Right lobe of liver (tissue), 6 donors: ENCODE measurements around the gene MRPL18. TPM values are rescaled to one million over a fixed set of nuclear protein-coding genes. Genes with fewer than 3 reads are reported as not detected.

Experiments
- ATAC-seq, 4 donors: fragments of 200-7000 bp; cut with Tn5 transposase; one replicate each; pipeline ENCODE4 v1.9.1; 2020; ENCODE audit warnings: mild to moderate bottlenecking in 4 of 4, moderate library complexity in 4 of 4
- DNase-seq, 3 donors: peaks; one replicate each; pipeline ENCODE4 v3.0.0-alpha.2; 2020
- H3K27ac ChIP-seq, 3 donors: fragments of 200-600 bp; one replicate each; pipeline ENCODE4 v1.8.0; 2022
- H3K27me3 ChIP-seq, 2 donors: fragments of 200-600 bp; one replicate each; pipeline ENCODE4 v1.8.0; 2022
- H3K36me3 ChIP-seq, 4 donors: fragments of 200-600 bp; sonication (generic) in 1 of 4; one replicate each; pipeline versions ENCODE4 v1.5.1 to v1.8.0; 2017 to 2022; ENCODE audit warnings: control low read depth in 1 of 4
- H3K4me1 ChIP-seq, 4 donors: fragments of 200-600 bp; sonication (generic) in 1 of 4; one replicate each; pipeline versions ENCODE4 v1.5.1 to v1.8.0; 2017 to 2022; ENCODE audit warnings: control low read depth in 1 of 4
- H3K4me3 ChIP-seq, 3 donors: fragments of 200-600 bp; one replicate each; pipeline ENCODE4 v1.8.0; 2022
- H3K9me3 ChIP-seq, 4 donors: fragments of 200-600 bp; sonication (generic) in 1 of 4; one replicate each; pipeline versions ENCODE4 v1.5.1 to v1.8.0; 2017 to 2022; ENCODE audit warnings: control low read depth in 1 of 4
- CTCF ChIP-seq, 4 donors: fragments of 200-600 bp in 3 of 4; fragments of 450-650 bp in 1 of 4; IDR thresholded peaks; one replicate each; pipeline versions ENCODE4 v1.5.1 to v1.8.0; 2016 to 2022; ENCODE audit warnings: antibody characterized with exemption in 4 of 4, mild to moderate bottlenecking in 2 of 4
- POLR2A ChIP-seq: fragments of 450-650 bp; IDR thresholded peaks from one replicate; pipeline ENCODE4 v1.6.1; 2017; ENCODE audit warnings: antibody characterized with exemption, mild to moderate bottlenecking
- WGBS: methylation state at CpG from one replicate; pipeline ENCODE4 v1.1.6; 2018; ENCODE audit warnings: low coverage, low lambda C conversion rate; ENCODE audit not compliant: insufficient coverage; ENCODE audit errors: missing lambda C conversion rate; 5-methylcytosine and 5-hydroxymethylcytosine counted together
- intact Hi-C, 2 donors: fragments of 100-400 bp; cut with DNase I; formaldehyde crosslinking; loops; one replicate each; pipeline versions ENCODE4 v1.11.2 to v1.14.1; 2022
- small RNA-seq, 2 experiments: library from RNA; depleted of rRNA; stranded (forward); fragments of <200 nt; gene quantifications; one replicate each; pipeline ENCODE3, GENCODE V24; 2016
- total RNA-seq, 6 experiments: library from RNA; depleted of rRNA in 2 of 6; stranded (reverse); fragments of >200 nt in 2 of 6; fragmentation: NEBNext Ultra II Directional in 3 of 6; extraction: Animal tissue kit (Norgen Biotek cat#: 25700) in 3 of 6; gene quantifications; one replicate each; pipeline versions ENCODE4 v1.1.0 to v1.2.4, GENCODE V29; 2016 to 2023
- donor health status: DM: no; HTN: yes; CAD: no.
- donor health status: DM: no; HTN: no; CAD: no.
- donor health status: DM: no; HTN: no; CAD: no.
- donor health status: DM: no; HTN: yes; CAD: no.
- donor health status: DM: no; HTN: yes; CAD: no.

Gene MRPL18
- total RNA-seq, 6 experiments from 2014 or later, result 26.6 to 78.5 (median 43.1) TPM

GRCh38 chr6:159842035-159842434 is 51.8 kb downstream of the MRPL18 start:
- Histone ChIP-seq H3K36me3 (no peaks in the 10 kb centered on the region), H3K27me3 (no peaks in the 10 kb centered on the region), H3K4me1 (no peaks in the 10 kb centered on the region), H3K4me3 (no peak overlapping the region), H3K27ac (no peak overlapping the region), H3K9me3 (no peaks in the 10 kb centered on the region)
- no peak for TF ChIP-seq POLR2A
- peak; percentile 4 to 31 (median 16) for TF ChIP-seq CTCF (IDR thresholded peaks at IDR 0.05)
- no peak for DNase-seq
- 51% methylated on average over 4 of the region's 4 CpGs for WGBS
- intact Hi-C loops, result no loop called here
- peak in 3 of 4 donors; percentile 55 to 87 (median 63) for ATAC-seq

- intact Hi-C loops, result no loop called here
- no peak for DNase-seq
- ATAC-seq, result no peak
Observed at GRCh38 chr6:159844737-159845645, 54.7 kb downstream of the MRPL18 start.

More at GRCh38 chr6:159844737-159845645, 54.7 kb downstream of the MRPL18 start:
- 80% methylated on average over 6 of the region's 13 CpGs for WGBS
- Histone ChIP-seq H3K27ac (no peak overlapping the region), H3K27me3 (no peaks in the 10 kb centered on the region), H3K9me3 (no peaks in the 10 kb centered on the region), H3K4me1 (no peaks in the 10 kb centered on the region), H3K36me3 (no peaks in the 10 kb centered on the region), H3K4me3 (no peak overlapping the region)
- TF ChIP-seq POLR2A, result no peak
- TF ChIP-seq CTCF (IDR thresholded peaks at IDR 0.05), result no peak

Small RNAs within 50 kb of the gene (small RNA-seq; reads per million reads assigned to genes)
- gene SNORA20, result 122 to 169 reads per million in 2 experiments
- 0 reads per million in 2 experiments for gene SNORA29

Other genes with a start within 250 kb of the MRPL18 start
- gene SOD2, start 97.2 kb upstream of the MRPL18 start, total RNA-seq, result 1,000 to 10,000 TPM in 3 of 6 experiments, 100 to 1,000 TPM in 3; 606 to 3,254 (median 1,720) TPM
- gene WTAP, start 63.0 kb upstream of the MRPL18 start, total RNA-seq, result 10 to 100 TPM; 21.1 to 64.3 (median 37.6) TPM
- gene ACAT2, start 28.4 kb upstream of the MRPL18 start, total RNA-seq, result 100 to 1,000 TPM in 1 of 6 experiments, 10 to 100 TPM in 5; 11.2 to 120 (median 52.2) TPM
- 10 to 100 TPM; 50.4 to 97.1 (median 77.8) TPM for gene TCP1, start 865 bp upstream of the MRPL18 start, total RNA-seq
- gene PNLDC1, start 9.8 kb downstream of the MRPL18 start, total RNA-seq, result under 1 TPM in 1 of 6 experiments, not detected in 5; 0.15 TPM
- gene MAS1, start 100.5 kb downstream of the MRPL18 start, total RNA-seq, result not detected
- 10 to 100 TPM; 50.3 to 81.0 (median 67.1) TPM for gene IGF2R, start 178.6 kb downstream of the MRPL18 start, total RNA-seq